MM.1S (cell line): ENCODE measurements around the gene ELOA2.

ENCODE experiments used
- DNase-seq: peaks from one replicate; pipeline ENCODE4 v3.0.0-alpha.2; 2015
- H2AFZ ChIP-seq: fragments of 300-600 bp; sonication (generic); 2 replicates; pipeline ENCODE4 v1.6.0; 2016; ENCODE audit warnings: antibody characterized with exemption, low read length
- H3F3A ChIP-seq: fragments of 300-600 bp; sonication (generic); 2 replicates; pipeline ENCODE4 v1.6.1; 2016; ENCODE audit warnings: mild to moderate bottlenecking, antibody characterized with exemption, low read length, moderate library complexity, mixed read lengths; ENCODE audit not compliant: insufficient read depth
- H3K27ac ChIP-seq: fragments of 300-600 bp; sonication (generic); 2 replicates; pipeline ENCODE4 v1.5.1; 2016; ENCODE audit warnings: mild to moderate bottlenecking, low read length
- H3K27me3 ChIP-seq: fragments of 300-600 bp; sonication (generic); replicated peaks from 2 replicates; pipeline ENCODE4 v1.6.0; 2016; ENCODE audit warnings: low read length; ENCODE audit not compliant: insufficient read depth
- H3K36me3 ChIP-seq: fragments of 300-600 bp; sonication (generic); replicated peaks from 2 replicates; pipeline ENCODE4 v1.6.1; 2016; ENCODE audit warnings: mild to moderate bottlenecking, low read length, mixed read lengths; ENCODE audit not compliant: insufficient read depth
- H3K4me1 ChIP-seq: fragments of 300-600 bp; sonication (generic); 2 replicates; pipeline ENCODE4 v1.6.1; 2016; ENCODE audit warnings: low read length, mixed read lengths
- H3K4me2 ChIP-seq: fragments of 300-600 bp; sonication (generic); 2 replicates; pipeline ENCODE4 v1.6.0; 2016; ENCODE audit warnings: low read depth, low read length
- H3K4me3 ChIP-seq: fragments of 300-600 bp; sonication (generic); 2 replicates; pipeline ENCODE4 v1.5.1; 2016; ENCODE audit warnings: low read length, mixed read lengths
- H3K79me2 ChIP-seq: fragments of 300-600 bp; sonication (generic); 2 replicates; pipeline ENCODE4 v1.6.1; 2016; ENCODE audit warnings: mixed run types, low read length, mixed read lengths
- H3K9ac ChIP-seq: fragments of 300-600 bp; sonication (generic); 2 replicates; pipeline ENCODE4 v1.6.1; 2016; ENCODE audit warnings: low read length, mixed read lengths
- H3K9me2 ChIP-seq: fragments of 300-600 bp; sonication (generic); replicated peaks from 2 replicates; pipeline ENCODE4 v1.6.1; 2016; ENCODE audit warnings: mild to moderate bottlenecking, low read length, mixed read lengths; ENCODE audit not compliant: insufficient read depth
- H3K9me3 ChIP-seq: fragments of 300-600 bp; sonication (generic); replicated peaks from 2 replicates; pipeline ENCODE4 v1.6.1; 2016; ENCODE audit warnings: mild to moderate bottlenecking, low read length, mixed read lengths; ENCODE audit not compliant: insufficient read depth
- H4K20me1 ChIP-seq: fragments of 300-600 bp; sonication (generic); 2 replicates; pipeline ENCODE4 v1.6.1; 2016; ENCODE audit warnings: mild to moderate bottlenecking, low read length, moderate library complexity, mixed read lengths; ENCODE audit not compliant: insufficient read depth
- CTCF ChIP-seq: fragments of 300-600 bp; sonication (generic); IDR thresholded peaks from 2 replicates; pipeline ENCODE4 v1.5.1; 2016; ENCODE audit warnings: antibody characterized with exemption, low read length, mixed read lengths
- EZH2 ChIP-seq: fragments of 300-600 bp; sonication (generic); optimal IDR thresholded peaks from 2 replicates; pipeline ENCODE3; 2017; ENCODE audit warnings: low read depth, mild to moderate bottlenecking, antibody characterized with exemption, low read length, mixed read lengths
- EZH2phosphoT487 ChIP-seq: fragments of 300-600 bp; sonication (generic); IDR thresholded peaks from 2 replicates; pipeline ENCODE4 v1.6.1; 2018; ENCODE audit warnings: antibody characterized with exemption, low read length

Gene ELOA2

GRCh38 chr18:47077111-47077510, 41.7 kb upstream of the ELOA2 start:
- Histone ChIP-seq H3K27ac (no peak overlapping the region), H3K36me3 (no peaks in the 10 kb centered on the region), H3K9ac (no peak overlapping the region), H3K9me2 (no peaks in the 10 kb centered on the region), H3K9me3 (no peaks in the 10 kb centered on the region), H3K27me3 (no peaks in the 10 kb centered on the region), H3K4me3 (no peak overlapping the region), H3K79me2 (no peaks in the 10 kb centered on the region), H3F3A (no peaks in the 10 kb centered on the region), H3K4me1 (no peaks in the 10 kb centered on the region), H3K4me2 (no peak overlapping the region), H4K20me1 (no peaks in the 10 kb centered on the region), H2AFZ (no peak overlapping the region)
- no peak for DNase-seq
- no peak for TF ChIP-seq CTCF
- TF ChIP-seq EZH2phosphoT487 = no peak

GRCh38 chr18:47075098-47075883, 39.9 kb upstream of the ELOA2 start:
- no peaks in the 10 kb centered on the region for H3K27me3 ChIP-seq
- no peaks in the 10 kb centered on the region for H3K4me1 ChIP-seq
- H3K4me3 ChIP-seq = no peak overlapping the region
- H3K4me2 ChIP-seq = no peak overlapping the region
- TF ChIP-seq EZH2 (no peak), EZH2phosphoT487 (no peak), CTCF (no peak)
- H3K9ac ChIP-seq = no peak overlapping the region
- H3K9me3 ChIP-seq = no peaks in the 10 kb centered on the region
- no peak overlapping the region for H2AFZ ChIP-seq
- H3K79me2 ChIP-seq = no peaks in the 10 kb centered on the region
- no peaks in the 10 kb centered on the region for H4K20me1 ChIP-seq
- H3K36me3 ChIP-seq = no peaks in the 10 kb centered on the region
- H3K27ac ChIP-seq = no peak overlapping the region
- DNase-seq = no peak
- no peaks in the 10 kb centered on the region for H3F3A ChIP-seq
- no peaks in the 10 kb centered on the region for H3K9me2 ChIP-seq

GRCh38 chr18:47067648-47068047, 32.2 kb upstream of the ELOA2 start:
- Histone ChIP-seq H3K27me3 (no peaks in the 10 kb centered on the region), H3K9ac (no peak overlapping the region), H3K27ac (no peak overlapping the region), H3K4me1 (no peaks in the 10 kb centered on the region), H3K9me2 (no peaks in the 10 kb centered on the region), H3K9me3 (no peaks in the 10 kb centered on the region), H2AFZ (no peak overlapping the region), H4K20me1 (no peaks in the 10 kb centered on the region), H3K36me3 (no peaks in the 10 kb centered on the region), H3K4me3 (no peak overlapping the region), H3F3A (no peaks in the 10 kb centered on the region), H3K4me2 (no peak overlapping the region), H3K79me2 (no peaks in the 10 kb centered on the region)
- TF ChIP-seq EZH2phosphoT487 (no peak), CTCF (no peak), EZH2 (no peak)
- no peak for DNase-seq
